Measurements from ENCODE around the gene FEZF2.

FEZF2 gene

GRCh38 chr3:62372621-62373041 lies 719 bp downstream of the FEZF2 start:
- no peak for DNase-seq (ENCODE audit: low read depth)

- no peak for DNase-seq (ENCODE audit: low read depth)
These were observed 1.4 kb downstream of the FEZF2 start for GRCh38 chr3:62371720-62372591.

- no peak for DNase-seq (ENCODE audit: low read depth)
These were observed 2.3 kb downstream of the FEZF2 start for GRCh38 chr3:62370858-62371719.

- DNase-seq (ENCODE audit: low read depth): no peak
These were observed 3.1 kb downstream of the FEZF2 start for GRCh38 chr3:62370112-62370857.

- no peak for DNase-seq (ENCODE audit: low read depth)
These were observed 3.9 kb downstream of the FEZF2 start for GRCh38 chr3:62369476-62369743.

GRCh38 chr3:62368705-62369475 lies 4.5 kb downstream of the FEZF2 start:
- DNase-seq (ENCODE audit: low read depth): no peak

- no peak for DNase-seq (ENCODE audit: low read depth)
These were observed 5.1 kb downstream of the FEZF2 start for GRCh38 chr3:62368290-62368704.

- no peak for DNase-seq (ENCODE audit: low read depth)
These were observed 5.6 kb downstream of the FEZF2 start for GRCh38 chr3:62367763-62368195.

- no peak for DNase-seq (ENCODE audit: low read depth)
These were observed 7.2 kb downstream of the FEZF2 start for GRCh38 chr3:62366126-62366484.

GRCh38 chr3:62365391-62366125 lies 7.8 kb downstream of the FEZF2 start:
- no peak for DNase-seq (ENCODE audit: low read depth)

GRCh38 chr3:62364191-62364590 lies 9.2 kb downstream of the FEZF2 start:
- no peak for DNase-seq (ENCODE audit: low read depth)

GRCh38 chr3:62363275-62363674 lies 10.1 kb downstream of the FEZF2 start:
- no peak for DNase-seq (ENCODE audit: low read depth)

GRCh38 chr3:62361824-62362223 lies 11.5 kb downstream of the FEZF2 start:
- no peak for DNase-seq (ENCODE audit: low read depth)

- no peak for DNase-seq (ENCODE audit: low read depth)
These were observed 12.1 kb downstream of the FEZF2 start for GRCh38 chr3:62361261-62361660.

- no peak for DNase-seq (ENCODE audit: low read depth)
These were observed 13.8 kb downstream of the FEZF2 start for GRCh38 chr3:62359531-62359930.

- DNase-seq (ENCODE audit: low read depth): no peak
These were observed 17.0 kb downstream of the FEZF2 start for GRCh38 chr3:62356356-62356755.

- DNase-seq (ENCODE audit: low read depth): no peak
These were observed 17.6 kb downstream of the FEZF2 start for GRCh38 chr3:62355703-62356102.

GRCh38 chr3:62343755-62344154 lies 29.6 kb downstream of the FEZF2 start:
- no peak for DNase-seq (ENCODE audit: low read depth)

- DNase-seq (ENCODE audit: low read depth): no peak
These were observed 38.2 kb downstream of the FEZF2 start for GRCh38 chr3:62335196-62335595.

- DNase-seq (ENCODE audit: low read depth): no peak
These were observed 40.5 kb downstream of the FEZF2 start for GRCh38 chr3:62332835-62333244.

GRCh38 chr3:62332017-62332416 lies 41.3 kb downstream of the FEZF2 start:
- no peak for DNase-seq (ENCODE audit: low read depth)

Data from activated T-cell treated with anti-CD3 and anti-CD28 coated beads for 1 hour (primary cell).